ENCODE measurements around the gene VAV1. TPM values are rescaled to one million over a fixed set of nuclear protein-coding genes. Genes with fewer than 3 reads are reported as not detected.

The VAV1 gene, protein sequence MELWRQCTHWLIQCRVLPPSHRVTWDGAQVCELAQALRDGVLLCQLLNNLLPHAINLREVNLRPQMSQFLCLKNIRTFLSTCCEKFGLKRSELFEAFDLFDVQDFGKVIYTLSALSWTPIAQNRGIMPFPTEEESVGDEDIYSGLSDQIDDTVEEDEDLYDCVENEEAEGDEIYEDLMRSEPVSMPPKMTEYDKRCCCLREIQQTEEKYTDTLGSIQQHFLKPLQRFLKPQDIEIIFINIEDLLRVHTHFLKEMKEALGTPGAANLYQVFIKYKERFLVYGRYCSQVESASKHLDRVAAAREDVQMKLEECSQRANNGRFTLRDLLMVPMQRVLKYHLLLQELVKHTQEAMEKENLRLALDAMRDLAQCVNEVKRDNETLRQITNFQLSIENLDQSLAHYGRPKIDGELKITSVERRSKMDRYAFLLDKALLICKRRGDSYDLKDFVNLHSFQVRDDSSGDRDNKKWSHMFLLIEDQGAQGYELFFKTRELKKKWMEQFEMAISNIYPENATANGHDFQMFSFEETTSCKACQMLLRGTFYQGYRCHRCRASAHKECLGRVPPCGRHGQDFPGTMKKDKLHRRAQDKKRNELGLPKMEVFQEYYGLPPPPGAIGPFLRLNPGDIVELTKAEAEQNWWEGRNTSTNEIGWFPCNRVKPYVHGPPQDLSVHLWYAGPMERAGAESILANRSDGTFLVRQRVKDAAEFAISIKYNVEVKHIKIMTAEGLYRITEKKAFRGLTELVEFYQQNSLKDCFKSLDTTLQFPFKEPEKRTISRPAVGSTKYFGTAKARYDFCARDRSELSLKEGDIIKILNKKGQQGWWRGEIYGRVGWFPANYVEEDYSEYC
- total RNA-seq (2021; ENCODE audit: unreplicated experiment) (0.05 TPM), Bru-seq, nascent RNA (percentile 9 among the genes with signal in this experiment), BruChase-seq, experiment 1, labeled RNA remaining after a 2-hour chase (percentile 12 among the genes with signal in this experiment), BruChase-seq, experiment 2, labeled RNA remaining after a 6-hour chase (percentile 16 among the genes with signal in this experiment)
- polyA plus RNA-seq (2012; ENCODE audit: insufficient read length): 1.5 TPM
- long read RNA-seq: 0 reads

DNA sequence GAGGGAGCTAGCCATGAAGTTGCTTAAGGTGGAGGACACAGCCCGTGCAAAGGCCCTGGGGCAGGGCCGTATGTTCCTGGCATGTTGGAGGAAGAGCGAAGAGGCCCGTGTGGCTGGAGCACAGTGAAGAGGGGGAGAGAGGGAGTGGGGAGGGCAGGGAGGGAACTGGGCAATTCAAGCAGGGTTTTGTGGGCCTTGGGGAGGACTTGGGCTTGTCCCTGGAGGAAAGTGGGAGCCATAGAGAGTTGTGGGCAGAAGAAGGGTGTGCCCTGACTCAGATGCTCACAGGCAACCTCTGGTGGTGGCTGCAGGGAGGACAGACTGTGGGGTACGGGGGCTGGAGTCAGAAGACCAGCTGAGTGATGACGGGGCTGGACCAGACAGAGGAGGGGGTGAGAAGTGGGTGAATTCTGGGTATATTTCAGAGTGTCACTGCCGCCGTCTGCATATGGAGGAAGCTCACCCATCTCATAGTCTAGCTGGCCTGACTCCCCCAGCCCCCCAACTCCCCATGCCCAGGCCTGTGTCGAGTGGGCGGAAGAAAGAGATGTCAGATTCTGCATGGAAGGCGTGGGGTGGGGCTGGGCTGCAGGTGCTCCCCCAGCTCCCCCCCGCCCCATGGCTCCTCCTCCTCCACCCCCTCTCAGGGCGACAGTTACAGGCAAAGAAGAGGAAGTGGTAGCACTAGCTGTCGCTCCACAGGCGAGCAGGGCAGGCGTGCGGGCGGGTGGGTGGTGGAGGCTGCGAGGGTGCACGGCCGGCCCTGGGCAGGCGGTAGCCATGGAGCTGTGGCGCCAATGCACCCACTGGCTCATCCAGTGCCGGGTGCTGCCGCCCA, at the start of gene VAV1:
Gene VAV1 (plus strand): TSS at position 681 of the 838 bp plus-strand sequence. CDS start 100 bp downstream, at position 781.
- DNase-seq (ENCODE audit: low read depth, low spot score): no peak
- Histone ChIP-seq H3K36me3 (ENCODE audit: control insufficient read depth, insufficient read depth, low read length) (no peaks in the 10 kb centered on the region), H3K27ac (ENCODE audit: low read length) (no peak within 1 kb of the TSS), H3K9me3 (ENCODE audit: control insufficient read depth, insufficient read depth, low read depth, low read length) (no peaks in the 10 kb centered on the region), H3K4me1 (ENCODE audit: control insufficient read depth, insufficient read depth, low read length) (no peaks in the 10 kb centered on the region), H3K27me3 (ENCODE audit: control insufficient read depth, insufficient read depth, low read length) (no peaks in the 10 kb centered on the region), H3K4me3 (ENCODE audit: low read depth in 2 of 2, low read length in 2 of 2) (no peak within 1 kb of the TSS)
- in situ Hi-C loops (cut with HindIII; ENCODE audit: low pct_unique_long_range_greater_than_20kb, low sequenced_read_pairs): no loop called here
- ChIA-PET CTCF (no interaction called here), POLR2A (no interaction called here)
- ATAC-seq: no peak
- no TSS peak for BruUV-seq (replicated peaks)
- intact Hi-C loops (cut with micrococcal nuclease; ENCODE audit: unreplicated experiment): no loop called here
- no peak for TF ChIP-seq POLR2AphosphoS5 (IDR thresholded peaks at IDR 0.05; ENCODE audit: low read depth, low read length)
- TF ChIP-seq TCF7L2 (IDR thresholded peaks at IDR 0.05; ENCODE audit: low read depth, low read length): no peak
- no peak for TF ChIP-seq SIN3A (IDR thresholded peaks at IDR 0.05; ENCODE audit: borderline replicate concordance, insufficient read depth, low read depth, low read length)
- TF ChIP-seq, protein P1, sequence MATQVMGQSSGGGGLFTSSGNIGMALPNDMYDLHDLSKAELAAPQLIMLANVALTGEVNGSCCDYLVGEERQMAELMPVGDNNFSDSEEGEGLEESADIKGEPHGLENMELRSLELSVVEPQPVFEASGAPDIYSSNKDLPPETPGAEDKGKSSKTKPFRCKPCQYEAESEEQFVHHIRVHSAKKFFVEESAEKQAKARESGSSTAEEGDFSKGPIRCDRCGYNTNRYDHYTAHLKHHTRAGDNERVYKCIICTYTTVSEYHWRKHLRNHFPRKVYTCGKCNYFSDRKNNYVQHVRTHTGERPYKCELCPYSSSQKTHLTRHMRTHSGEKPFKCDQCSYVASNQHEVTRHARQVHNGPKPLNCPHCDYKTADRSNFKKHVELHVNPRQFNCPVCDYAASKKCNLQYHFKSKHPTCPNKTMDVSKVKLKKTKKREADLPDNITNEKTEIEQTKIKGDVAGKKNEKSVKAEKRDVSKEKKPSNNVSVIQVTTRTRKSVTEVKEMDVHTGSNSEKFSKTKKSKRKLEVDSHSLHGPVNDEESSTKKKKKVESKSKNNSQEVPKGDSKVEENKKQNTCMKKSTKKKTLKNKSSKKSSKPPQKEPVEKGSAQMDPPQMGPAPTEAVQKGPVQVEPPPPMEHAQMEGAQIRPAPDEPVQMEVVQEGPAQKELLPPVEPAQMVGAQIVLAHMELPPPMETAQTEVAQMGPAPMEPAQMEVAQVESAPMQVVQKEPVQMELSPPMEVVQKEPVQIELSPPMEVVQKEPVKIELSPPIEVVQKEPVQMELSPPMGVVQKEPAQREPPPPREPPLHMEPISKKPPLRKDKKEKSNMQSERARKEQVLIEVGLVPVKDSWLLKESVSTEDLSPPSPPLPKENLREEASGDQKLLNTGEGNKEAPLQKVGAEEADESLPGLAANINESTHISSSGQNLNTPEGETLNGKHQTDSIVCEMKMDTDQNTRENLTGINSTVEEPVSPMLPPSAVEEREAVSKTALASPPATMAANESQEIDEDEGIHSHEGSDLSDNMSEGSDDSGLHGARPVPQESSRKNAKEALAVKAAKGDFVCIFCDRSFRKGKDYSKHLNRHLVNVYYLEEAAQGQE (IDR thresholded peaks at IDR 0.05; ENCODE audit: insufficient read depth in 1 of 2, low read depth in 2 of 2, low read length in 1 of 2): no peak
- TF ChIP-seq CTCF (IDR thresholded peaks at IDR 0.05): no peak

- no TSS peak for BruUV-seq (replicated peaks)
- H3K27me3 ChIP-seq (ENCODE audit: control insufficient read depth, insufficient read depth, low read length): no peaks in the 10 kb centered on the region
- DNase-seq (ENCODE audit: low read depth, low spot score) (no peak), ATAC-seq (no peak)
- H3K9me3 ChIP-seq (ENCODE audit: control insufficient read depth, insufficient read depth, low read depth, low read length): no peaks in the 10 kb centered on the region
- ChIA-PET CTCF (no interaction called here), POLR2A (no interaction called here)
- in situ Hi-C loops (cut with HindIII; ENCODE audit: low pct_unique_long_range_greater_than_20kb, low sequenced_read_pairs): no loop called here
- no peak overlapping the region for H3K4me3 ChIP-seq (ENCODE audit: low read depth in 2 of 2, low read length in 2 of 2)
- TF ChIP-seq, protein P1 (IDR thresholded peaks at IDR 0.05; ENCODE audit: insufficient read depth in 1 of 2, low read depth in 2 of 2, low read length in 1 of 2): no peak
- no peak for TF ChIP-seq SIN3A (IDR thresholded peaks at IDR 0.05; ENCODE audit: borderline replicate concordance, insufficient read depth, low read depth, low read length)
- TF ChIP-seq TCF7L2 (IDR thresholded peaks at IDR 0.05; ENCODE audit: low read depth, low read length): no peak
- TF ChIP-seq CTCF (IDR thresholded peaks at IDR 0.05): no peak
- TF ChIP-seq POLR2AphosphoS5 (IDR thresholded peaks at IDR 0.05; ENCODE audit: low read depth, low read length): no peak
- no peak overlapping the region for H3K27ac ChIP-seq (ENCODE audit: low read length)
- intact Hi-C loops (cut with micrococcal nuclease; ENCODE audit: unreplicated experiment): no loop called here
- no peaks in the 10 kb centered on the region for H3K36me3 ChIP-seq (ENCODE audit: control insufficient read depth, insufficient read depth, low read length)
- no peaks in the 10 kb centered on the region for H3K4me1 ChIP-seq (ENCODE audit: control insufficient read depth, insufficient read depth, low read length)
Measured at GRCh38 chr19:6723108-6723618, 49.3 kb upstream of the VAV1 start.
